Osteoblast (primary cell): Measurements from ENCODE around the gene CFAP161. TPM values are rescaled to one million over a fixed set of nuclear protein-coding genes. Genes with fewer than 3 reads are reported as not detected.
"Not testable (repeated sequence)": the region's sequence is repeated elsewhere in the genome, so short reads cannot be mapped to it uniquely, and the experiment has no call there.

Experiments used
- DNase-seq: peaks from one replicate; pipeline ENCODE4 v3.0.0; 2011; ENCODE audit warnings: low spot score, mixed read lengths; ENCODE audit not compliant: insufficient read length; ENCODE audit errors: missing footprints
- H2AFZ ChIP-seq: 2 replicates; pipeline ENCODE4 v1.6.0; 2011; ENCODE audit warnings: mild to moderate bottlenecking, low read length
- H3K27ac ChIP-seq: 2 replicates; pipeline ENCODE4 v1.5.1; 2011; ENCODE audit warnings: mild to moderate bottlenecking, low read depth, low read length, moderate library complexity
- H3K27me3 ChIP-seq: 2 replicates; pipeline ENCODE4 v1.6.0; 2012; ENCODE audit warnings: mild to moderate bottlenecking, control low read depth, inconsistent platforms, low read length, moderate library complexity; ENCODE audit not compliant: insufficient read depth
- H3K36me3 ChIP-seq: 2 replicates; pipeline ENCODE4 v1.5.1; 2011; ENCODE audit warnings: mild to moderate bottlenecking, low read length, control low read depth, moderate library complexity; ENCODE audit not compliant: insufficient read depth
- H3K4me1 ChIP-seq: 2 replicates; pipeline ENCODE4 v1.5.1; 2011; ENCODE audit warnings: mild to moderate bottlenecking, low read length, control low read depth, moderate library complexity; ENCODE audit not compliant: insufficient read depth
- H3K4me2 ChIP-seq: 2 replicates; pipeline ENCODE4 v1.6.0; 2011; ENCODE audit warnings: mild to moderate bottlenecking, low read length; ENCODE audit not compliant: insufficient read depth
- H3K4me3 ChIP-seq: fragments of 200-600 bp; sonication (generic); 3 replicates; pipeline ENCODE4 v1.5.1; 2012; ENCODE audit warnings: mild to moderate bottlenecking, low read length, inconsistent platforms; ENCODE audit not compliant: insufficient read depth
- H3K79me2 ChIP-seq: 2 replicates; pipeline ENCODE4 v1.6.0; 2012; ENCODE audit warnings: mild to moderate bottlenecking, low read length, control low read depth, inconsistent platforms; ENCODE audit not compliant: insufficient read depth
- H3K9me3 ChIP-seq: 2 replicates; pipeline ENCODE4 v1.5.1; 2011; ENCODE audit warnings: low read depth, low read length, control low read depth
- H4K20me1 ChIP-seq: 2 replicates; pipeline ENCODE4 v1.6.0; 2012; ENCODE audit warnings: mild to moderate bottlenecking, low read length, control low read depth; ENCODE audit not compliant: insufficient read depth
- total RNA-seq: library from RNA; depleted of rRNA; stranded (reverse); fragments of >200 nt; gene quantifications from 2 replicates; pipeline ENCODE4 v1.2.3, GENCODE V29; 2012
- TF ChIP-seq, protein P1 (sequence below): IDR thresholded peaks from 2 replicates; pipeline ENCODE4 v1.5.1; 2011; ENCODE audit warnings: mild to moderate bottlenecking, low read depth, low read length, moderate library complexity; ENCODE audit errors: extremely low read depth

CFAP161 gene
- total RNA-seq, 1 donor = under 0.01 TPM

DNA sequence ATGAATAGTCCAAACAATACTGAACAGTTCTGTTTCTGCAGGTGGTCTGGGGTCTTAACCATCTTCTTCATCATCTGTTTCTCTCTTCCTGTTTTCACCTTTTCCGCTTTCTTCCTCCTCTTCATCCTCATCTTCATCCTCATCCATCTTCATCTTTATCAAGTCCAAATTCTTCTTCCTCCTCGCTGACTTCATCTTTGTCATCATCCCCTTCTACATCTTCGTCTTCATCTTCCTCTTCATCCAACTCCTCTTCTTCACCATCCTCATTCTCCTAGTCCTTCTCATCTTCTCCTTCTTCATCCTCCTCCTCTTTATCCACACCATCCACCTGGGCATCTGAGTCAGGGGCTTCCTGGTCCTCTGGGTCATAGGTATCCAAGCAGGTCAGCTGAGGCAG is 16.5 kb upstream of the CFAP161 start:
- Histone ChIP-seq H2AFZ (no peak overlapping the region), H3K4me3 (no peak overlapping the region), H3K79me2 (no peaks in the 10 kb centered on the region), H3K27me3 (peaks cover 16% of the 10 kb centered on the region), H3K4me1 (peaks cover 14% of the 10 kb centered on the region), H4K20me1 (no peaks in the 10 kb centered on the region), H3K9me3 (no peaks in the 10 kb centered on the region), H3K27ac (no peak overlapping the region), H3K36me3 (no peaks in the 10 kb centered on the region), H3K4me2 (no peak overlapping the region)
- no peak for DNase-seq
- TF ChIP-seq, protein P1, sequence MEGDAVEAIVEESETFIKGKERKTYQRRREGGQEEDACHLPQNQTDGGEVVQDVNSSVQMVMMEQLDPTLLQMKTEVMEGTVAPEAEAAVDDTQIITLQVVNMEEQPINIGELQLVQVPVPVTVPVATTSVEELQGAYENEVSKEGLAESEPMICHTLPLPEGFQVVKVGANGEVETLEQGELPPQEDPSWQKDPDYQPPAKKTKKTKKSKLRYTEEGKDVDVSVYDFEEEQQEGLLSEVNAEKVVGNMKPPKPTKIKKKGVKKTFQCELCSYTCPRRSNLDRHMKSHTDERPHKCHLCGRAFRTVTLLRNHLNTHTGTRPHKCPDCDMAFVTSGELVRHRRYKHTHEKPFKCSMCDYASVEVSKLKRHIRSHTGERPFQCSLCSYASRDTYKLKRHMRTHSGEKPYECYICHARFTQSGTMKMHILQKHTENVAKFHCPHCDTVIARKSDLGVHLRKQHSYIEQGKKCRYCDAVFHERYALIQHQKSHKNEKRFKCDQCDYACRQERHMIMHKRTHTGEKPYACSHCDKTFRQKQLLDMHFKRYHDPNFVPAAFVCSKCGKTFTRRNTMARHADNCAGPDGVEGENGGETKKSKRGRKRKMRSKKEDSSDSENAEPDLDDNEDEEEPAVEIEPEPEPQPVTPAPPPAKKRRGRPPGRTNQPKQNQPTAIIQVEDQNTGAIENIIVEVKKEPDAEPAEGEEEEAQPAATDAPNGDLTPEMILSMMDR = no peak

DNA sequence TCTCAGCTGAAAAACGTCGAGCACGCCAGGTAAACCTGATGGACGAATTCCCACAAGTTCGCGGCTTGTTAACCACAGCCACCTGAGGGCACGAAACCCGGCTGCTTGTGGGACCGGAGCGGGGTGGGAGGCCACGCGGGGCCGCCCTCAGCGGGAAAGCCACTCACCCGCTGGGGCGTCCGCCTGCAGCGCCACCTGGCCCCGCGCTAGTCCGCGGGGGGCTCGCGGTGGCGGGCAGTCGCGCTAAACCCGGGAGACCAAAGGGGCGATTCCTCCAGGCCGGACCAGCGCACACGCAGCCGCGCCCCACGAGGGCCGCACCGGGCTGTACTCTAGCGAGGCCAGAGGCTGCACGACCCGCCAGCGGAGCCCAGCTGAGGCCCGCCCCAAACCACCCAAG is 15.7 kb upstream of the CFAP161 start:
- H3K4me2 ChIP-seq = no peak overlapping the region
- DNase-seq = no peak
- peaks cover 18% of the 10 kb centered on the region for H3K27me3 ChIP-seq
- H3K9me3 ChIP-seq = no peaks in the 10 kb centered on the region
- no peak overlapping the region for H3K27ac ChIP-seq
- H2AFZ ChIP-seq = no peak overlapping the region
- no peaks in the 10 kb centered on the region for H4K20me1 ChIP-seq
- no peaks in the 10 kb centered on the region for H3K36me3 ChIP-seq
- H3K4me3 ChIP-seq = no peak overlapping the region
- H3K79me2 ChIP-seq = no peaks in the 10 kb centered on the region
- H3K4me1 ChIP-seq = peaks cover 14% of the 10 kb centered on the region
- TF ChIP-seq, protein P1 = no peak

DNA sequence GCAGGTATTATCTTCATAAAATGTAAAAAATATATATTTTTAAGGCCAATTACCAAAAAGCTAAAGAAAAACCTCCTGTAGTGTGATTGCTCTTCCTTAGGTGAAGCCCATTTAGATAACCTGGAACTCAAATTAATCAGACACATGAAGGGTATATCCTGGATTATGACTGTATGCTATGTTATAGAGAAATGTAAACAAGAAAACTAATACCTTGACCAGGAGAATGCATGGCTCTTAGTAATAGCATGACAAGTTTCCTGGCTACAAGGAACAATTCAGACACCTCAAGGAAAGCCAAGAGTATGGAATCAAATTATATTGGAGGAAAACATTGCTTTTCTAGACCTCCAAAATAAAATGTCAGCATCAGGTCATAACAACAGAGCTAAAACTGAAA is 14.0 kb upstream of the CFAP161 start:
- no peak overlapping the region for H2AFZ ChIP-seq
- H3K4me3 ChIP-seq = no peak overlapping the region
- peaks cover 21% of the 10 kb centered on the region for H3K27me3 ChIP-seq
- no peaks in the 10 kb centered on the region for H3K9me3 ChIP-seq
- H3K27ac ChIP-seq = no peak overlapping the region
- TF ChIP-seq, protein P1 = no peak
- H3K4me2 ChIP-seq = no peak overlapping the region
- H3K4me1 ChIP-seq = peaks cover 5% of the 10 kb centered on the region
- no peaks in the 10 kb centered on the region for H4K20me1 ChIP-seq
- no peaks in the 10 kb centered on the region for H3K36me3 ChIP-seq
- no peak for DNase-seq
- no peaks in the 10 kb centered on the region for H3K79me2 ChIP-seq

DNA sequence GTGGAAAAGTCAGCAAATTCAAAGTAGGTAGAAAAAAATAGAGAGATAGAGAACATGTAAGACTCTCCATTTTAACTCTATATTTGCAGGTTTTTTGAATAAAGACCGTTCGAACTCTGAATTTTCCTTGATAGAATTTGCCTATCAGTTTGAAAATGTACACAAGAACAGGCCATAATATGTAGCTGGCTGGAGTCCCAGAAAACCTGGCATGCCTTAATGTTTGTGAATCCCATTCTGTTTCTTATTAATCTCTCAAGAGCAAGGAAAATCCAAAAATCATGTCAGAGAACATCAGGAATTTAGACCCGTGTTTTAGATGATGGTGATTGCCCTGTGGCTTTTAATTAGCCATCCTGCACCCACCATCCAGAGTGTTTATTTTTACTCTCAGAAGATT is 7.2 kb upstream of the CFAP161 start:
- no peaks in the 10 kb centered on the region for H3K4me1 ChIP-seq
- H3K4me3 ChIP-seq = no peak overlapping the region
- TF ChIP-seq, protein P1 = no peak
- H3K27ac ChIP-seq = no peak overlapping the region
- no peak overlapping the region for H2AFZ ChIP-seq
- no peaks in the 10 kb centered on the region for H3K9me3 ChIP-seq
- peaks cover 22% of the 10 kb centered on the region for H3K27me3 ChIP-seq
- no peak overlapping the region for H3K4me2 ChIP-seq
- H4K20me1 ChIP-seq = no peaks in the 10 kb centered on the region
- no peaks in the 10 kb centered on the region for H3K36me3 ChIP-seq
- no peaks in the 10 kb centered on the region for H3K79me2 ChIP-seq
- no peak for DNase-seq

GRCh38 chr15:81141478-81141877 is 7.4 kb downstream of the CFAP161 start:
- DNase-seq, H3K4me3 ChIP-seq, H3K27ac ChIP-seq, H3K4me1 ChIP-seq, H3K36me3 ChIP-seq, H3K4me2 ChIP-seq, H2AFZ ChIP-seq, H3K9me3 ChIP-seq, H3K79me2 ChIP-seq, H4K20me1 ChIP-seq: not testable (repeated sequence)
- H3K27me3 ChIP-seq = peaks cover 13% of the 10 kb centered on the region
